Right kidney (tissue), 1 donor: ENCODE results near the gene KCNMA1.
"Not testable (repeated sequence)": the region's sequence is repeated elsewhere in the genome, so short reads cannot be mapped to it uniquely, and the experiment has no call there.

Source experiments
- DNase-seq: peaks from one replicate; pipeline ENCODE4 v3.0.0-alpha.2; 2016

Gene KCNMA1

DNA sequence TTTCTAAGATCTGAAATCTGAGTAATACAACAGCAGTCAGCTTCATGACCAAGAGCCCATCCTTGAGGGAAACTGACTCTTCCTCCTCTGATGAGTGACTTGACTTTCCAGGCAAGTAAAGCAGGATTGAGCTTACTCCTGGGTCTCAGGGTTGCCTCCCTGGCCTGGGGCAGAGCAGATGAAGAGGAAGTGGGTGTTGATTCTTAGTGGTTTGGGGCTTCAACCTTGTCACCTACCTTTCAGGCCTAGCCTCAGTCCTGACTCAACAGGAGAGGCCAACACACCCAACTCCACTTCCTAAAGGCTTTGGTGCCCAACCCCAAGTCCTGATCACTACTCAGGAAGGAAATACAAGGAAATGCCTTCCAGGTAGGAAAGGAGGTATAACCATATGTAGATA lies 54.1 kb downstream of the KCNMA1 start:
- DNase-seq: no peak

DNA sequence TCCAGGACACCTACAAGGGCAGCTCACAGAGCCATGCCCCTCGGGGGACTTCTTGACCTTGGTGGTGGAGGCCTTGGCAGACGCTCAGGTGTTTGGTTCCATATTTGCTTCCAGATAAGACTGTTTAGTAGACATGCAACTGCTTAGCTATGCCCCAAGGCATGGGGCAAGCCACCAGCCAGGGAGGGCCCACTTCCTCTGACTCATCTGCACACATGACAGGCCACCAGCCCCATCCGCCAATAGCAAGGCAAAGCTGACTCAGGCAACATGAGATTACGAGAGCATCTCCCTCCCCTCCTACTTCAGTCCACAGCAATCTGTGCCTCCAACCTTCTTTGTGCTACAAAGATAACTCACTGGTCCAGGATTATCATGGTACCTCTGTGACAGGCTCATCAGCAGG lies 54.9 kb downstream of the KCNMA1 start:
- no peak for DNase-seq

DNA sequence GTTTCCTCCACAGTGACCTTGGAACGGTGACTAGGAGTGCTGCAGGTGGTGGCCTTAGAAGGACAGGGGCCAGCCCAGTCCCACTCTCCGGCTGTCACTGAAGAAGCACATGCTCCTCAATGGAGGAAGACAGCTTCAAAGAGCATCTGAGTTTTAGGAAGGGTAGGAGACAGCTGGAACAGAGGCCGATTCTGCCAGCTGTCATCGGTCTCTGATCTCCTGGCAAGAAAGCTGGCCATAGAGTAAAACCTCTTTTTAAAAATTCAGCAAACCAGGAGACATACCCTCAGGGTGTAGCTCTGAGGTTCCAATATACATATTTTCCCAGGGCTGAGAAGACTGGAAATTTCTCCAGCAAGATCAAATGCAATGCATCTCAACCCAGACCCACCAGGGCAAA lies 55.9 kb downstream of the KCNMA1 start:
- DNase-seq: no peak

DNA sequence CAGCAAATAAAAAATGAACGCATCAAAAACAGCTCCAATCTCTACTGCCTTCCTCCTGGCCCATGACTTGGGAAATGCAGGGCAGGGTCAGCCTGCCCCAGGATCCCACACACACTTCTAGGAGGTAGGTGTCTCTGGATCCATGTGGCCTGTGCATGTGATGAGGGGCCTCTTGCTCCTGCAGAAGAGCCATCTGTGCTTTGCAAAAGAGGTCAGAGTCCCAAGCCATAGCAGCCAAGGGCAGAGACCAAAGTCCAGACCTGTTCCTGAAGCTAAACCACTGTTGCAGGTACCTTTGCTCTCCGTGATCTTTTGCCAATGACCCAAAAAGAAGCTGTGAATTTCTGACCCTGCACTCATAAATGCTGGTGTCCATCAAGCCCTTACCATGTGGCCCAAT lies 57.1 kb downstream of the KCNMA1 start:
- DNase-seq: no peak

DNA sequence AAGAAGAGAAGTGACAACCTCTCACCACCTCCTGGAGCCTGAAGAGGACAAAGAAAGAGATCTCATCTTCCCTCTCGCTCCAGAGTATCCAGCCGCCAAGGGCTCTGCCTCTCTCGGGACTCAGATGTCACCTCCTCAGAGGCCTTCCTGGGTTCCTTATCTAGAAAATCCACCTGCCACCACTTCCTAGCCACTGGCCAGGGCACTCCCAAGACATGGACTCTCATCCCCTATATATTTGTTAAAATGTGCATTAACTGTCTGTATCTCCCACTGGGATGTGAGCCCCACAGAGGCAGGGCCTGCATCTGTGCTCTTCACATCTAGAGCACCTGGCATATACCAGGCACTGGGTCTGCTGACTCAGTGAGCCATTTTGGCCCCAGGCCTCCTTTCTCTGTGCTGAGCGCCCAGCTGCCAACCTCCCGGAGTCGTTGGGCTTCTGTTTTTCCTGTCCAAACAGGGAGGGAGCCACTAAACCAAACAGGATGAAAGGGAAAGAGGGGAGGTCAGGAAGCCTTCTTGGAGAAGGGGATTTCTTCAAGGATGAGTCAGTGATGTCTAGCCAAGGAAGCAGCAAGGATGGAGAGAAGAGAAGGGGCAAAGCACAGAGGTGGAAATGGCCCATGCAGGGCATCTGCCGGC lies 58.9 kb downstream of the KCNMA1 start:
- DNase-seq: no peak

DNA sequence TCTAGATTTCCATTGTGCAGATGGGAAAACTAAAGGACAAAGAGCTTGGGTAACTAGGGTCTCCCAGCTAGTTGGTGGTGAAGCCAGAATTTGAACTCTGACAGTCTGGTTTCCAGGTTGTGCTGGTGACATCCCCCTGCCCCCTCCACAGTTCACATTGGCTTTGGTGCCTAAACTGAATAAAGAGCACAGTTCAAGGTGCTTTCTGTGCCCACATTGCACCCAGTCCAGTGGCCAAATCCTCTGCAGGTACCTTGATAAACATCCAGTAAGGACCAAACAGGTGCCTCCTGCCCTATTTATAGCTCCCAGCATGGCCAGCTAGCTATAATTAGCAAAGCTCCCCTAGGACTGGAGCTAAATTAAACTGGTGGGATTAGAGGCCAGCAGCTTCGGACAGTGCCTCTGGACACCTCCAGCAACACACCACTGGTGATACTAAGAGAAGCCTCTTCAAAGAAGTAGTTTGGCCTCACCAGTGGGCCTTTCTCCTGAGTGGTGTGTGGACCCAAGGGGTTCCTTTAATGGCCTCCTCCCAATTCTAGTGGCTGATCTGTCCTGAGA lies 59.9 kb downstream of the KCNMA1 start:
- DNase-seq: no peak

DNA sequence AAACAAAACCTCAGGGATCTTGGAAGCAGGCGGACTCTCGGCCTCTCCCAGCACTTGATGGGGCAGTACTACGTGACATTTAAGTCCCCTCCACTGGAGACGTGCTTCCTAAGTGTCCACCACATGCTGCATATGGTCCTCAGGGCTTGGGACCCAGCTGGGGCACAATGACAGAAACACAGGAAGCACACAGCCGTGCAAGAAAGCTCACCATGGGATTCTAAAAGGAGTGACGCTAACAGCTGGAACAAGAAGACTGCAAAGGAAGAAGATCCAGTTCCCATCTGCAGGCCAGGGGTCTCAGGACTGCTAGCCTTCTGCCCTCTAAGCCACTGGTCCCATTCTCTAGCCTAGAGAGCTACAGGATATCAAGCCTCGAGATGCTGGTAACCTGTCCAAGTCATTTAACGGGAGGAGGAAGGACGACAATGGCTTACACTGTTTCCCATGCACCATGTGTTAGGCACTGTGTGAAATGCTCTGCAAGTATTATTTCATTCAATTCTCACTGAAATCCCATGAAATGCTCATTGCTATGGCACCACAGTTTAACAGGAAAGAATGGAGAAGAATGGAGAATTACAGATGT lies 61.1 kb downstream of the KCNMA1 start:
- DNase-seq: no peak

DNA sequence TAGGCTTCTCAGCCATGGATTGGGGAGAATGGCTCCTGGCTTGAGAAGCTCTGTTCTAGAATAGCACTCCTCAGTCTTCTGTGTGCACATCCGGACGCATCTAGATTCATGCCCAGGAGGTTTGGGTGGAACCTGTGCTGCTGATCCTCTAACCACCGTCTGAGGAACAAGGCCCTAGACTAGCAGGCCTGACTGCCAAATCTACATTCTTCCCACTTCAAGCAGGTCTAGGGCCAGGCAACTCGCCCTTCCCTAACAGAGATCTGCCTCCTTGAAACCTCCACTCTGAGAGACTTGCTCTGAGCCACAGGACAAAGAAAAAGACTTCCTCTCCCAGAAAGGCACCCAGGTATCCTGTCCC lies 61.6 kb downstream of the KCNMA1 start:
- DNase-seq: no peak

DNA sequence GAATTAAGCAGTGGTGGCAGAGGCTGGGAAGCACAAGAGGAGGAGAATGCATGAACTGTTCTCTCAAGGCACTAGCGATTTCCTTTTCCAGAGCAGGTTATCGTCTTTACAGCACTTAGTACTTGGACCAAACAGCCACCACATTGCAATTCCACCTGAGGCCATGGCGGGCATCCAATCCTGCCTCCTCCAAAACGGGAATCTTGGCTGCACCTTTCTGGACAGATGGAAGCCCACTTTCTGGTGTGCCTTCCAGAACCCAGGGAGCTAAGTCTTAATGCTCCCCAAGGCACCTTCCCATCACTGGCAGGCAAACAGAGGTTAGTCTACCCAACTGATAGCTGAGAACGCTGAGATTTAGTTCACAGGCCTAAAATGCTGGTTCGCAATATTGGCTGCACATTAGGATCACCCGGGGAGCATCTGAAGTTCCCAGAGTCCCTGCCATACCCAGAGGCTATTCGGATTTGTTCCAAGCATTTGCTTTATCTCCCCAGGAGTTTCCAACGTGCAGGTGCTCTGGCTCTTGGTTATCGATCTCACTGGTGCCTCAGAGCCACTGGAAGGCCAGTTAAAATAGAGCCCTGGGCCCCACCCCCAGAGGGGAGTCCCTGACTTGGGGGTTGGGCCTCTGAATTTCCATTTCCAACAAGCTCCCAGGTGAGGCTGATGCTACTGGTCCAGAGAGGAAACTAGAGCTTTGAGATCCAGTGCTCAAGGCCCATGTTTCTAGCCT lies 62.2 kb downstream of the KCNMA1 start:
- no peak for DNase-seq

DNA sequence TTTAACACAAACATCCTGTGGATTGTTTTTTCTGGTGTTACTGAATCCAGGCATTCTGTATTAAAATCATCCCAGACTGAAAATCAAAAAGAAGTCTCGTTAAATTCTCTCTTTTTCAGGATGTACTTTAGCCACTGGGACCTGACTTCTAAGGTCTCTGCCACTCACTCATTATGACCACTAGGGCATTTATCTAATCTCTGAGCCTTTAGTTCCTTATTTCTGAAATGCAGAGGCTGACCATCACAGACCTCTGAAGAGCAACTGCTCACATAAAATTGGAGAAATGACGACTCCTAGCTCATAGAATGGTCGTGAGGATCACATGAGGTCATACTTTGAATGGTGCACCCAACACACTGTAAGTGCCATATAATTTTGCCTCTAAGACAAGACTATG lies 63.2 kb downstream of the KCNMA1 start:
- no peak for DNase-seq

DNA sequence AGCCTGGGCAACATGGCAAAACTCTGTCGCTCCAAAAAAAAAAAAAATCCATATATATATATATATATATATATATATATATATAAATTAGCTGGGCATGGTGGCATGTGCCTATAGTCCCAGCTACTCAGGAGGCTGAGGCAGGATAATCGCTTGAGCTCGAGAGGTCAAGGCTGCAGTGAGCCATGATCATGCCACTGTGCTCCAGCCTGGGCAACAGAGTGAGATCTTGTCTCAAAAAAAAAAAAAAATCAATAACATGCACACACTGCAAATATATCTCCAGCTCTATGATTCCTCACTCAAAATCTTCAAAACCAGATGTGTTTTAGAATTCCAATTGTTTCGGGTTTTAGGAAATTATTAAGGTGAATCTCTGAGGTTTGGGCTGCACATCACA lies 65.1 kb downstream of the KCNMA1 start:
- not testable (repeated sequence) for DNase-seq

DNA sequence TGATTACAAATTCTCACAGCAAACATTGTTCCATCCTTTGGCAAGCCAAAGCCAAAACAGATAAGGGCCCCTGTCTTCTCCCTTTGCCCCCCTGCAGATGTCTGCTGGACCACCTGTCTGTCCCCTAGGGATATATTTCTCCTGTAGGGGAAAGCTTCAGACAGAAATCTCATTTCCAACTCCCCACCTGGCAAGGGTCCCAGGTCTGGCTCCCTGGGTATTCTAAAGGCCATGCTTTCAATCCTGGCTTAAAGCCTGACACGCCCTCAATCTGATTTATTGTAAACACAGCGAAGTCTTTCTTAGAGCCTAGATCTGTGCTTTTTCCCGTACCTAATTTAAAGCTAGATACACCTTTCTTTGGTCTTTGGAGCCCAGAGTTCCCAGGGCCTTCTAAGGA lies 66.1 kb downstream of the KCNMA1 start:
- no peak for DNase-seq

DNA sequence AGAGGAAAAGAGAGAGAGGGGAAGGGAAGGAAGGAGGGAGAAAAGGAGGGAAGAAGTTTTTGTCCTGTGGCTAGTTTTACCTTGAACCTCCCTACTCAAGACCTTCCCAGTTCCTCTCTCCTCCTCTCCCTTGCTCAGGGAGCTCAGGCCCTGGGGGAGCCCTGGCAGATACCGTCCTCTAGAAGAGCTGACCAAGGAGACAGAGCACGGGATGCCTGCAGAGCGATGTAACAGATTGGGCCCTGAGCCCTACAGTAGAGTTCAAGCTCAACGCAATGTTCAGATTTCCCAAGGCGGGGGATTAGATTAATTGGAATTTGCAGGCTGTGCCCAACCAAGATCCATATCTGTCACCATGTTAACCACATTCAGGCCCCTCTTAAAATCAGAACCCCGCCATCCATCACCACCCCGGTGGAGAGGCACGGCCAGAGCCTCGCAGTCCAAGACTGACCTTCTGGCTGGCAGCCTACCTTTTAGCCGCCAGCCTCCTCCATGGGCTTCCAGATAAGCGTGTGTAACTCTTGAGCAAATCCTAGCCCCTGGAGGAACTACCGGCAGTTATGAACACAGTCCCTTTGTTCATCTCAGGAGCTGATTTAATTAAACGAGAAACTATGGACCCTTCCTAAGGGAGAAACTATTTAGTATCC lies 70.6 kb downstream of the KCNMA1 start:
- no peak for DNase-seq

DNA sequence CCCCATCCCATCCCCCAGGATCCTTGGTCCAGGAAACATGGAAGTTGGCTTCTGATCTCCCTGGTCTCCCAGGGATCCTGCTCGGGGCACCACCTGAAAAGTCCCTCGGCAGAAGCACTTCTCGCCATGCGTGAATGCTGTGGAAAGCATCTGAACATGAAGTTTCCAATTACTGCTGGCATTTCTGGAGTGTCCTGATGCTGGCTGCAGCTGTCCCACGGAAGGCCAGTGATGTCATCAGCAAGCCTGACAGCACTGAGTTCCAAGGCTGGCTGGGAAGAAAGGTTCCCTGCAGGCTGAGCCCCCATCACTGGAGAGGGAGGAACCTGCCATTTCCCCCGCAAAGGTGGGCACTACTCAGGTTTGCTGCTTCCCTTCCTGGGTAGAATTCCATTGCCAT lies 71.4 kb downstream of the KCNMA1 start:
- no peak for DNase-seq

DNA sequence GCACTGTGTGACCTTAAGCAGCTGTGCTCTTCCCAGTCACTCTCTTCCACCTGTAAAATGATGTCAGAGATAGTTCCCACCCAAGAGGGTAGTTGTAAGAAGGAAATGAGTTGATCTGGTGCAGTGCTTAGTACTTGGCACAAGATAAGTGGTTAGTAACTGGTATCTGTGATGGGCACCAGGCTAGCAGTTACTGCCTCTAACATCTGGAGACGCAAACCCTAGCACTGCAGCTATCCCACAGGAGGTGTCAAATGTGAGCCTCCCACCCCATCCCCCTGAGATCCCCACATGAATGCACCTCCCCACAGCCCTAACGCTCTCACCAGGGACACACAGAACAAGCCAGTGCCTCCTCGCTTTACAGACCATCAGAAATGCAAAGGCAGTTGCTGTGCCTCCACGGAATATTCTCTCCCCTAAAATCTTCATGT lies 72.0 kb downstream of the KCNMA1 start:
- no peak for DNase-seq

DNA sequence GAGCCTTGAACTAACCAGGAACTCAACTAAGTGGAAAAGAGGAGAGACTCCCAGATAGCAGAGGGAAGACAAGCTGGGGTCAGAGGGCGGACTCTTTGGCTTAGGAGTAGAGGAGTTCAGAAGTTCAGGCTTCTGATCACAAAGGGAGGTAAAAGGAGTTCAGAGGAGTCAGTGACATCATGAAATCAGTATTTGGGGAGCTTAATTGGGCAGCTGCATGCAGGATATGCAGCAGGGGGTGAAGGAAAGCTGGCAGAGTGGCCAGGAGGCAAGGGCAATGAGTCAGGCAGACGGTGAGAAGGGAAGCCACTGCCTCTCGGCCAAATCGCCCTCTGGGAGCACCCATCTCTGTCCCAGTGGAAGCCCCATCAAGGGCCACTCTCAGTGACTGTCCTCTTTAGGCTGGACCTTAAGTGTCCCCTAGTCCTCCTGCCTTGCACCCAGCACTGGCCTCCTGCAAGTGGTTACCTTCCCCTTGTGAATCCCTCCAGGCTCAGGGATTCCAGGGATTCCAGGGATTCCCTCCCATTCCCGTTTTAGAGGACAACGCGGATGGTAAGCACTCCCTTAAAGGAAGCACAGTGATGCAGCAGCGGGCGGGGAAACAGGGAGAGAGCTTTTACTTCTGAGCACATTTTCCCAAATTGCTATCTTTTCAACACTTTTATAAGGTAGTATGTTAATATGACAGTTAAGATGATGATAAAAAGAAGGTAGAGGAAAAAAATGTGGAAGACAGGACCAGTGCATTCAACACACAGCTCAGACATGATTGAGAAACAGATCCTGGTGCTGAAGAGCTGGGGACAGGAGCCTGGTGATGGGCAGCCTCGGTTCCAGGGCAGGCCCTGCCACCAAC lies 72.6 kb downstream of the KCNMA1 start:
- DNase-seq: no peak

DNA sequence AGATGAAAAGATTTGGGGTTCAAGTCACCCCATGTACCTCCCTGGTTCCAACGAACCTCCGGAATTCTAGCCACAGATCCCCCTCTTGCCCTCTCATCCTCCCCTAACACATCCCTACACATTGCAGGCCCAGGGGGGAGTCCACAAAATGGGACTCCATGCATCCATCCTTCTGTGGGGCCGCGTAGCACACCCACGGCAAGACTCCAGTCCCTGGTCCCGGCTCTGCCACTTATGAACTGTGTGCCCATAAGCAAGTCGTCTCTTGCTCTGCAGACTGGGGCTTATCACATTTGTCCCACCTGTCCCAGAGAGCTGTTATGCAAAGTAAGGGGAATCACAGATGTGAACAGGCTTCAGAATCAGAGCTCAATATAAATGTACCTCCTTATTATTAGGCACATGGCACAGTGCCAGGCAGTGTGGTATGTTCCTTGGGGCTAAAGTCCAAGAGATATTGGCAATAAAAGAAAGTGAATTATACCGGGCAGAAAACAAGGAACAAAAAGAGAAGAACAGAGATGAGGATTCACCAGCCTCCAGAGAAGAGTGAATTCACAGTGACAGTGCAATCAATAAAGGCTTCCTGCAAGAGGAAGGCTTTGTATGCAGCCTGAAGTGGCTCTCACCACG lies 73.9 kb downstream of the KCNMA1 start:
- DNase-seq: no peak

DNA sequence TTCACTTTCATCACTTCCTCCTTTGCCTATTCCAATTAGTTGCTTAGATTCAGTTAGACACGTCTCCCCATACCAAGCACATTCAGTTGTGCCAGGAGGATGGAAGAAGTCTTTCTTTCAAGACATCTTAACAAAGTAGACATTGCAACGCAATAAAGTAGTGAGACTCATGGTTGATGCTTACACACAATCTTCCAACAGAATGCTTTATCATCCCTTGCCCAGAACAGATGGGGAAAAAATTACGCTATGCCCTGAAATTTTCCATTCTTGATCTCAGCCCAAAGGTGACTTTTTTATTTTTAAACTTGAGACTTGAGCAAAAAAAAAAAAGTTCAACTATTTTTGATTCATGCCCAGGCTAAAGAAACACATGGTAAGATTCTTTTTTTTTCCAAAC lies 74.9 kb downstream of the KCNMA1 start:
- DNase-seq: no peak

DNA sequence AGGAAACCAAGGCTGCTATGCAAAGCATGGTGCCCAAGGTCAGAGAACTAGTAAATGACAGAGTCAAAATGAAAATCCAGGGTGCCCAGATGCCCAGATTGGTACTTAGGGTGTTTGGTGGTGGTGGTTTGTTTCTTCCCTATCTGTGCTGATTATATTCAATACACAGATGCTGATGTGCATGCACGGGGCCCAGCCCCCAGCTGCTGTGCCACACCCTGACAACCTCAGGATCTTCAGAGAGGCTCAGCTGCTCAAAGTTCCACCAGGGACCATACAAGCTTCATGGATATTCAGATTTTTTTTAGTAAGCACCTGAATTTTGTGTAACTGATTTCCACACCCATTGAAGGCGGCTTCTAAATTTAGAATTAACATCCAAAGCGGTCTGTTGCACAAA lies 75.6 kb downstream of the KCNMA1 start:
- no peak for DNase-seq

DNA sequence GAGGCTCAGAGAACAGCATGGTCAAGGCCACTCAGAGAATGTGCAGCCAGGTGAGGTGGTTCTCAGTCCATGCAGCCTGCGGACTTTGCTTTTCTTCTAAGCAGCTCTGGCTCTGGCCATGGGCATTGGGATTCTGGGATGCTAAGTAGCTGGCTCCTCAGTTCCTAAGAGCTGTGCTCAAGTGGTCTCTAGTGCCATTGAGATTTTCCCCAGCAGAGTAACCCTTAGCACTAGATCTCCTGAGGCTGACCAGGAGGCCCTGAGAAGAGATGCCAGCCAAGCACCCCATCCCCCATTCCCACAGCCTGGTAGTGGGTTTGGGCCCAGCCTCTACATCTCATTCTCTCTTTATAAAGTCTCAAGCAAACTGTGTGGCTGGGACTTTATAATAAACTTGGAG lies 77.1 kb downstream of the KCNMA1 start:
- no peak for DNase-seq

DNA sequence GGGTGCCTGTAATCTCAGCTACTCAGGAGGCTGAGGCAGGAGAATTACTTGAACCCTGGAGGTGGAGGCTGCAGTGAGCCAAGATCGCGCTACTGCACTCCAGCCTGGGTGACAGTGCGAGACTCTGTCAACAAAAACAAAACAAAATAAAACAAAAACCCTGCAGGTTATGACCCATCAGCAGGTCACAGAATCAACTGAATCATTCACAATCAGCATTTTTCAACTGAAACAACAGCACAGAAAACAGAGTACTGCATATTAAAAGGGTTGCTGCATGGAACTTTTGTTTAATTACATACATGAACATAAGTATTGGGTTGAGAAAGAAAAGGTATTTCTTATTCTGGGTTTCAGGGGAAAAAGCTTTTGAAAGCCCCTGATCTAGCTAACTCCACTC lies 77.6 kb downstream of the KCNMA1 start:
- no peak for DNase-seq
